HepG2 (cell line): ENCODE data around the gene ATP11A. TPM values are rescaled to one million over a fixed set of nuclear protein-coding genes. Genes with fewer than 3 reads are reported as not detected.
A peak's percentile ranks its signal among the peaks of the same experiment; 100 is the strongest.

Source experiments
- ATAC-seq: fragments of 200-7000 bp; cut with Tn5 transposase; 3 replicates; pipeline ENCODE4 v1.9.1; 2020; ENCODE audit warnings: mild to moderate bottlenecking, moderate library complexity
- BruUV-seq: library from RNA; stranded (reverse); fragments of 400-500 nt; replicated peaks from 2 replicates; lab custom pipeline; 2021; lab: Mats Ljungman, UMichigan
- CTCF ChIA-PET: fragments of 300-600 bp; formaldehyde crosslinking; extraction: SDS; loops from one replicate; lab custom pipeline; 2021; ENCODE audit warnings: low total read pairs, inconsistent platforms, low intra/inter-chr PET ratio; lab: Yijun Ruan, JAX
- POLR2A ChIA-PET: fragments of 350-600 bp; sonication (Branson Sonifier 250); formaldehyde crosslinking; loops from one replicate; lab custom pipeline; 2020; ENCODE audit warnings: antibody characterized with exemption, inconsistent platforms; lab: Yijun Ruan, JAX
- DNase-seq: peaks from one replicate; pipeline ENCODE4 v3.0.0-alpha.2; 2015; ENCODE audit warnings: low spot score
- FAIRE-seq: peaks from 3 replicates; lab custom pipeline; 2011; peaks lifted over from hg19 to GRCh38; lab: Jason Lieb, UNC
- H2AFZ ChIP-seq: one replicate; pipeline ENCODE4 v1.6.1; 2011; ENCODE audit warnings: low read length, inconsistent platforms
- H3K27ac ChIP-seq: fragments of 300-600 bp; 3 replicates; pipeline ENCODE4 v1.8.0; 2011; ENCODE audit warnings: mixed run types, mild to moderate bottlenecking, mixed read lengths, low read length, inconsistent platforms; ENCODE audit not compliant: insufficient read depth; ENCODE audit errors: extremely low read length
- H3K27me3 ChIP-seq, 2 experiments: fragments of 200-600 bp in 1 of 2; 2 replicates in 1 of 2; 3 replicates in 1 of 2; pipeline versions ENCODE4 v1.6.0 to v1.8.0; 2011; ENCODE audit warnings: low read length in 2 of 2, mild to moderate bottlenecking in 2 of 2, moderate library complexity in 2 of 2, inconsistent platforms in 1 of 2; ENCODE audit not compliant: insufficient read depth in 2 of 2, control insufficient read depth in 1 of 2
- H3K36me3 ChIP-seq, 2 experiments: fragments of 200-600 bp in 1 of 2; replicated peaks in 1 of 2; 2 replicates in 1 of 2; 3 replicates in 1 of 2; pipeline versions ENCODE4 v1.5.1 to v1.8.0; 2011; ENCODE audit warnings: low read length in 2 of 2, inconsistent platforms in 1 of 2; ENCODE audit not compliant: insufficient read depth in 2 of 2, control insufficient read depth in 1 of 2
- H3K4me1 ChIP-seq: 2 replicates; pipeline ENCODE4 v1.5.1; 2012; ENCODE audit warnings: low read length, inconsistent platforms; ENCODE audit not compliant: insufficient read depth
- H3K4me2 ChIP-seq: 2 replicates; pipeline ENCODE4 v1.6.0; 2011; ENCODE audit warnings: low read depth, low read length, inconsistent platforms
- H3K4me3 ChIP-seq, 3 experiments: fragments of 200-600 bp in 1 of 3; sonication (generic), shearing (Covaris generic) in 1 of 3; replicated peaks in 1 of 3; 2 replicates each; pipeline ENCODE4 v1.5.1; 2011 to 2016; ENCODE audit warnings: low read length in 3 of 3, inconsistent platforms in 2 of 3, low read depth in 2 of 3, mild to moderate bottlenecking in 2 of 3, control low read depth in 1 of 3, mixed read lengths in 1 of 3; ENCODE audit not compliant: insufficient read depth in 1 of 3
- H3K79me2 ChIP-seq: one replicate; pipeline ENCODE4 v1.6.1; 2011; ENCODE audit warnings: low read length, inconsistent platforms; ENCODE audit not compliant: insufficient read depth
- H3K9ac ChIP-seq: 2 replicates; pipeline ENCODE4 v1.6.0; 2011; ENCODE audit warnings: mild to moderate bottlenecking, low read depth, low read length, inconsistent platforms; ENCODE audit not compliant: insufficient read depth
- H3K9me3 ChIP-seq: 2 replicates; pipeline ENCODE4 v1.5.1; 2012; ENCODE audit warnings: mild to moderate bottlenecking, low read length
- H4K20me1 ChIP-seq: 2 replicates; pipeline ENCODE4 v1.6.0; 2011; ENCODE audit warnings: inconsistent platforms, mild to moderate bottlenecking, low read length, moderate library complexity; ENCODE audit not compliant: insufficient read depth
- AGO2 ChIP-seq: fragments of 200-400 bp; formaldehyde crosslinking; optimal IDR thresholded peaks from 2 replicates; pipeline ENCODE3; 2017; ENCODE audit warnings: mild to moderate bottlenecking, low read depth, low read length, moderate library complexity
- ATM ChIP-seq: fragments of 450-650 bp; IDR thresholded peaks from 2 replicates; pipeline ENCODE4 v1.7.1; 2017; ENCODE audit warnings: mild to moderate bottlenecking, borderline replicate concordance
- HHEX ChIP-seq: IDR thresholded peaks from 2 replicates; pipeline ENCODE4 v1.6.1; 2016; ENCODE audit warnings: control low read depth
- ISX ChIP-seq: sonication (generic); formaldehyde crosslinking; conservative IDR thresholded peaks from 2 replicates; pipeline ENCODE4 v1.5.0; 2020; ENCODE audit warnings: missing genetic modification reagents
- MAZ ChIP-seq, 2 experiments: sonication (generic) in 1 of 2; formaldehyde crosslinking in 1 of 2; IDR thresholded peaks; 2 replicates each; pipeline versions ENCODE4 v1.5.0 to v1.6.1; 2012 to 2020; ENCODE audit warnings: low read depth in 2 of 2, mild to moderate bottlenecking in 2 of 2, borderline replicate concordance in 1 of 2, improper control_type of control experiment in 1 of 2, low read length in 1 of 2, missing genetic modification reagents in 1 of 2, moderate library complexity in 1 of 2
- RBM22 ChIP-seq: fragments of 200-400 bp; formaldehyde crosslinking; optimal IDR thresholded peaks from 2 replicates; pipeline ENCODE3; 2017; ENCODE audit warnings: mild to moderate bottlenecking, low read length, moderate library complexity
- ZBTB10 ChIP-seq: sonication (generic); formaldehyde crosslinking; IDR thresholded peaks from 2 replicates; pipeline ENCODE4 v1.4.0; 2020; ENCODE audit warnings: missing genetic modification reagents, borderline replicate concordance
- WGBS: methylation state at CpG from one replicate; pipeline ENCODE4 v1.1.6; 2017; ENCODE audit warnings: low lambda C conversion rate; 5-methylcytosine and 5-hydroxymethylcytosine counted together
- in situ Hi-C: cut with HindIII; loops from 2 replicates; pipeline ENCODE4 v1.10.0; 2017; ENCODE audit warnings: low pct_unique_long_range_greater_than_20kb; ENCODE audit not compliant: extremely low pct_ligation_motif_present
- intact Hi-C: fragments of 100-400 bp; cut with micrococcal nuclease; formaldehyde crosslinking; loops from one replicate; pipeline ENCODE4 v1.10.0; 2022; ENCODE audit not compliant: unreplicated experiment
- polyA plus RNA-seq, 8 experiments: library from polyadenylated mRNA; depleted of rRNA in 3 of 8; stranded (reverse) in 7 of 8; unstranded in 1 of 8; fragments of >200 nt; fragmentation: Illumina TruSeq in 4 of 8; extraction: Trizol in 4 of 8; gene quantifications; 2 replicates each; pipeline versions ENCODE4 v1.2.1 to v1.2.3, GENCODE V29; 2011 to 2016; ENCODE audit warnings: low read depth in 4 of 8, missing spikeins in 1 of 8, mixed read lengths in 1 of 8; ENCODE audit not compliant: insufficient read depth in 1 of 8
- total RNA-seq, 5 experiments: library from RNA; depleted of rRNA; stranded (reverse); fragments of >200 nt; fragmentation: Illumina TruSeq; extraction: Trizol; gene quantifications; 2 replicates each; pipeline ENCODE4 v1.2.3, GENCODE V29; 2016; ENCODE audit warnings: low read depth in 1 of 5

The ATP11A gene
- total and polyA plus RNA-seq, 2 of the 13 experiments (the other 11 are each of a cell fraction or from before 2014, with no cell fraction given): 18.4 to 20.1 TPM

GRCh38 chr13:112870737-112871287 is 181.0 kb downstream of the ATP11A start:
- TF ChIP-seq AGO2 (peak; percentile 81), MAZ (IDR thresholded peaks at IDR 0.05; ENCODE audit: borderline replicate concordance, low read depth, low read length) (no peak), MAZ (CRISPR knock-in tag; IDR thresholded peaks at IDR 0.05; ENCODE audit: low read depth) (no peak), RBM22 (peak; percentile 51), ISX (CRISPR knock-in tag) (no peak)
- TF ChIP-seq, all 625 proteins: peak for 2
- DNase-seq (no peak), ATAC-seq (no peak), FAIRE-seq (no peak)
- H3K36me3 ChIP-seq: peaks cover 24 to 62% of the 10 kb centered on the region in 2 experiments; a peak in 4 of 5 replicates
- BruUV-seq: no TSS peak
- H3K4me1 ChIP-seq: peaks cover 6% of the 10 kb centered on the region; the same call in 1 of the 2 replicates
- H2AFZ ChIP-seq: no peak overlapping the region
- no peak overlapping the region for H3K4me3 ChIP-seq
- no peaks in the 10 kb centered on the region for H3K79me2 ChIP-seq
- H4K20me1 ChIP-seq: no peaks in the 10 kb centered on the region
- H3K4me2 ChIP-seq: no peak overlapping the region
- H3K27me3 ChIP-seq: no peaks in the 10 kb centered on the region
- in situ Hi-C loops: loop anchor here (5.0 kb wide), 1 partner anchor 234 kb away; no protein-coding TSS in a partner anchor
- POLR2A ChIA-PET: no interaction called here
- H3K9ac ChIP-seq: no peak overlapping the region
- no peaks in the 10 kb centered on the region for H3K9me3 ChIP-seq
- intact Hi-C loops: no loop called here
- 94% methylated on average over 13 of the region's 28 CpGs for WGBS
- H3K27ac ChIP-seq: no peak overlapping the region
- CTCF ChIA-PET: no interaction called here

DNA sequence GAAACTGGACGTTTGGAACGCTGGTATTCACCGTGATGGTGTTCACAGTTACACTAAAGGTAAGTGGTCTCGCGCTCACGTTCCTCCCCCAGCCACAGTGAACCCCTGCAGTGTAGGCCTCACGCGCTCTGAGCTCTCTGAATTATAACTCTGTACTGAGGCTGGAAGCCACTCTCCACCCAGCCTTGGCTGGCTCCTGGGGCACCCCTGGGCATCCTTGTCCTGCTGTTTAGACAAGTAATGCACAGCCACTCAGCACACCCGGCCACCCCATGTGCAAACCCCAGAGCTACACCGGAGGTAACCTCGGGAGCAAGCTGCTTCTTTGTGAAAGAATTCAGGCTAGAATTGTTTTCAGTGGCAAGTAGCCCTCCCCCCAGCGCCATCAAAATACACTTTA is 181.9 kb downstream of the ATP11A start:
- ChIA-PET CTCF (no interaction called here), POLR2A (no interaction called here)
- no peak overlapping the region for H3K9ac ChIP-seq
- no TSS peak for BruUV-seq
- H3K4me3 ChIP-seq: no peak overlapping the region
- DNase-seq (no peak), FAIRE-seq (no peak), ATAC-seq (no peak)
- H3K79me2 ChIP-seq: no peaks in the 10 kb centered on the region
- H3K27me3 ChIP-seq: no peaks in the 10 kb centered on the region
- no peak overlapping the region for H3K4me2 ChIP-seq
- 95% methylated on average over 12 of the region's 12 CpGs for WGBS
- H4K20me1 ChIP-seq: no peaks in the 10 kb centered on the region
- no peak for TF ChIP-seq ATM
- no peak for TF ChIP-seq HHEX (CRISPR knock-in tag)
- TF ChIP-seq ZBTB10 (CRISPR knock-in tag): no peak
- intact Hi-C loops (no loop called here), in situ Hi-C loops (loop anchor here (5.0 kb wide), 1 partner anchor 234 kb away; no protein-coding TSS in a partner anchor)
- no peak overlapping the region for H3K27ac ChIP-seq
- peaks cover 25 to 62% of the 10 kb centered on the region in 2 experiments; a peak in 4 of 5 replicates for H3K36me3 ChIP-seq
- H2AFZ ChIP-seq: no peak overlapping the region
- peaks cover 6% of the 10 kb centered on the region; the same call in 1 of the 2 replicates for H3K4me1 ChIP-seq
- no peaks in the 10 kb centered on the region for H3K9me3 ChIP-seq
